H9 (cell line): Measurements from ENCODE around the gene ELK1. TPM values are rescaled to one million over a fixed set of nuclear protein-coding genes. Genes with fewer than 3 reads are reported as not detected.

Experiments used
- DNase-seq: peaks from one replicate; pipeline ENCODE4 v3.0.0-alpha.2; 2017
- H2AFZ ChIP-seq: one replicate; pipeline ENCODE4 v1.6.1; 2013; ENCODE audit warnings: mild to moderate bottlenecking, low read length, control low read depth, moderate library complexity
- H2AK5ac ChIP-seq: 2 replicates; pipeline ENCODE4 v1.6.1; 2013; ENCODE audit warnings: low read length, control low read depth, mixed read lengths; ENCODE audit not compliant: insufficient read length
- H2BK120ac ChIP-seq: one replicate; pipeline ENCODE4 v1.6.1; 2013; ENCODE audit warnings: low read depth, mild to moderate bottlenecking, low read length, control low read depth, inconsistent platforms; ENCODE audit not compliant: poor library complexity, severe bottlenecking
- H2BK12ac ChIP-seq: 2 replicates; pipeline ENCODE4 v1.6.1; 2013; ENCODE audit warnings: low read length, control low read depth, mixed read lengths, low read depth; ENCODE audit not compliant: insufficient read length
- H2BK15ac ChIP-seq: 2 replicates; pipeline ENCODE4 v1.6.1; 2013; ENCODE audit warnings: low read depth, low read length, control low read depth
- H2BK20ac ChIP-seq: one replicate; pipeline ENCODE4 v1.6.1; 2013; ENCODE audit warnings: low read depth, mild to moderate bottlenecking, low read length, control low read depth, inconsistent platforms; ENCODE audit not compliant: poor library complexity, severe bottlenecking
- H2BK5ac ChIP-seq: 2 replicates; pipeline ENCODE4 v1.6.1; 2013; ENCODE audit warnings: low read length, control low read depth, mixed read lengths; ENCODE audit not compliant: insufficient read length
- H3K14ac ChIP-seq: 2 replicates; pipeline ENCODE4 v1.6.1; 2013; ENCODE audit warnings: low read length, control low read depth; ENCODE audit not compliant: insufficient read depth
- H3K18ac ChIP-seq: 2 replicates; pipeline ENCODE4 v1.6.1; 2013; ENCODE audit warnings: low read depth, mild to moderate bottlenecking, mixed read lengths, low read length, control low read depth; ENCODE audit not compliant: insufficient read length
- H3K23ac ChIP-seq: 2 replicates; pipeline ENCODE4 v1.6.1; 2013; ENCODE audit warnings: low read length, control low read depth, mixed read lengths, low read depth; ENCODE audit not compliant: insufficient read length
- H3K23me2 ChIP-seq: 2 replicates; pipeline ENCODE4 v1.6.1; 2013; ENCODE audit warnings: low read depth, mild to moderate bottlenecking, mixed read lengths, low read length, control low read depth; ENCODE audit not compliant: insufficient read length, poor library complexity, severe bottlenecking
- H3K27ac ChIP-seq: 2 replicates; pipeline ENCODE4 v1.5.1; 2013; ENCODE audit warnings: low read length, control low read depth, mixed read lengths, low read depth; ENCODE audit not compliant: insufficient read length
- H3K27me3 ChIP-seq: 2 replicates; pipeline ENCODE4 v1.6.1; 2013; ENCODE audit warnings: low read length, control low read depth, inconsistent platforms; ENCODE audit not compliant: insufficient read depth
- H3K4ac ChIP-seq: 2 replicates; pipeline ENCODE4 v1.6.1; 2013; ENCODE audit warnings: low read depth, mild to moderate bottlenecking, control low read depth, inconsistent platforms, low read length, moderate library complexity
- H3K4me1 ChIP-seq: 2 replicates; pipeline ENCODE4 v1.6.1; 2013; ENCODE audit warnings: low read length, control low read depth, inconsistent platforms; ENCODE audit not compliant: insufficient read depth
- H3K4me2 ChIP-seq: 2 replicates; pipeline ENCODE4 v1.6.1; 2013; ENCODE audit warnings: low read length, control low read depth, mixed read lengths; ENCODE audit not compliant: insufficient read length, insufficient read depth
- H3K56ac ChIP-seq: 2 replicates; pipeline ENCODE4 v1.6.1; 2013; ENCODE audit warnings: low read depth, mild to moderate bottlenecking, mixed read lengths, low read length, control low read depth; ENCODE audit not compliant: insufficient read length
- H3K79me1 ChIP-seq: 2 replicates; pipeline ENCODE4 v1.6.1; 2013; ENCODE audit warnings: low read depth, mild to moderate bottlenecking, moderate library complexity, low read length, control low read depth, inconsistent platforms; ENCODE audit not compliant: insufficient read depth, poor library complexity, severe bottlenecking
- H3K79me2 ChIP-seq: 2 replicates; pipeline ENCODE4 v1.6.1; 2013; ENCODE audit warnings: low read length, control low read depth, inconsistent platforms; ENCODE audit not compliant: insufficient read depth
- H3K9ac ChIP-seq: 2 replicates; pipeline ENCODE4 v1.6.1; 2013; ENCODE audit warnings: low read length, control low read depth, mixed read lengths; ENCODE audit not compliant: insufficient read length; ENCODE audit errors: extremely low read depth
- H3K9me3 ChIP-seq: one replicate; pipeline ENCODE4 v1.6.1; 2013; ENCODE audit warnings: low read depth, low read length, inconsistent platforms; ENCODE audit not compliant: control insufficient read depth
- H3T11ph ChIP-seq: one replicate; pipeline ENCODE4 v1.6.1; 2013; ENCODE audit warnings: mild to moderate bottlenecking, low read length, control low read depth, inconsistent platforms
- H4K20me1 ChIP-seq: one replicate; pipeline ENCODE4 v1.6.1; 2013; ENCODE audit not compliant: control insufficient read depth, insufficient read length, insufficient read depth
- H4K5ac ChIP-seq: 2 replicates; pipeline ENCODE4 v1.6.1; 2013; ENCODE audit warnings: low read depth, mild to moderate bottlenecking, mixed read lengths, low read length, control low read depth; ENCODE audit not compliant: insufficient read length
- H4K8ac ChIP-seq: replicated peaks from 2 replicates; pipeline ENCODE4 v1.6.1; 2013; ENCODE audit warnings: low read length, control low read depth, mixed read lengths, low read depth; ENCODE audit not compliant: insufficient read length
- H4K91ac ChIP-seq: 2 replicates; pipeline ENCODE4 v1.6.1; 2013; ENCODE audit warnings: low read depth, mild to moderate bottlenecking, moderate library complexity, mixed read lengths, low read length, control low read depth; ENCODE audit not compliant: insufficient read length
- H3K27ac Mint-ChIP-seq, 3 experiments: 2 replicates in 2 of 3; 3 replicates in 1 of 3; pipeline ENCODE4 v1.8.0; 2020 to 2021; ENCODE audit warnings: mixed read lengths in 3 of 3, mild to moderate bottlenecking in 1 of 3, moderate library complexity in 1 of 3
- H3K27me3 Mint-ChIP-seq: 2 replicates; pipeline ENCODE4 v1.8.0; 2021; ENCODE audit warnings: low read depth, mild to moderate bottlenecking, moderate library complexity, mixed read lengths
- H3K36me3 Mint-ChIP-seq, 3 experiments: 2 replicates in 2 of 3; 3 replicates in 1 of 3; pipeline ENCODE4 v1.8.0; 2020 to 2021; ENCODE audit warnings: low read depth in 3 of 3, mixed read lengths in 3 of 3; ENCODE audit not compliant: insufficient read depth in 1 of 3
- H3K4me1 Mint-ChIP-seq, 2 experiments: 2 replicates each; pipeline ENCODE4 v1.8.0; 2020; ENCODE audit warnings: mixed read lengths in 2 of 2
- H3K4me3 Mint-ChIP-seq, 2 experiments: 2 replicates in 1 of 2; 3 replicates in 1 of 2; pipeline ENCODE4 v1.8.0; 2020 to 2021; ENCODE audit warnings: mild to moderate bottlenecking in 2 of 2, mixed read lengths in 2 of 2, moderate library complexity in 1 of 2
- H3K9me3 Mint-ChIP-seq, 2 experiments: 2 replicates in 1 of 2; 3 replicates in 1 of 2; pipeline ENCODE4 v1.8.0; 2020; ENCODE audit warnings: mild to moderate bottlenecking in 2 of 2, mixed read lengths in 2 of 2, moderate library complexity in 1 of 2
- WGBS: extraction: QIAGEN DNeasy Blood & Tissue Kit; methylation state at CpG from one replicate; pipeline ENCODE4 v1.1.7; 2013; ENCODE audit warnings: missing lambda C conversion rate, low lambda C conversion rate, mixed read lengths; ENCODE audit not compliant: insufficient read length; ENCODE audit errors: extremely low coverage; 5-methylcytosine and 5-hydroxymethylcytosine counted together
- total RNA-seq: library from RNA; stranded (reverse); gene quantifications from 2 replicates; pipeline ENCODE4 v1.2.1, GENCODE V29; 2021
- TF ChIP-seq, protein P1 (sequence below): fragments of 200-600 bp; sonication (generic); conservative IDR thresholded peaks from 3 replicates; pipeline ENCODE4 v1.8.0; 2021; ENCODE audit warnings: antibody characterized with exemption, mild to moderate bottlenecking

ELK1 gene
- total RNA-seq, 1 experiment from 2014 or later: 49.8 TPM

DNA sequence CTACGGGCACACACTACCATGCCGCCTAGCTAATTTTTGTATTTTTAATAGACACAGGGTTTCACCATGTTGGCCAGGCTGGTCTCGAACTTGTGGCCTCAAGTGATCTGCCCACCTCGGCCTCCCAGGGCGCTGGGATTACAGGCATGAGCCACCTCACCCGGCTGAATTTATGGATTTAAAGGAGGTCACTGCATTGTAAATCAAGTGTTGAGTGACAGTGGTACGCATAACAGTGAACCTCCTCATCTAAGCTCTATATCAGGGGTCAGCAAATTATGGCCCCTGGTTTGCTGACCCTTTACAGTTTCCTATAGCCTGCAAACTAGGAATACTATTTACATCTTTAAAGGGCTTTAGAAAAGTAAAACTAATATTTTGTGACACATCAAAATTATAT is 11.2 kb upstream of the ELK1 start:
- H3K27ac Mint-ChIP-seq: no peak overlapping the region
- peaks cover 8 to 19% (median 12%) of the 10 kb centered on the region in 3 experiments; a peak in 6 of 7 replicates for H3K36me3 Mint-ChIP-seq
- H4K91ac ChIP-seq: no peak overlapping the region
- no peaks in the 10 kb centered on the region for H4K20me1 ChIP-seq
- no peak overlapping the region for H2AK5ac ChIP-seq
- peaks cover 7% of the 10 kb centered on the region for H3K9me3 ChIP-seq
- H3K4ac ChIP-seq: no peak overlapping the region
- DNase-seq: no peak
- no peak overlapping the region for H3K4me2 ChIP-seq
- no peak overlapping the region for H2BK12ac ChIP-seq
- no peak overlapping the region for H3K27ac ChIP-seq
- peaks cover 9% of the 10 kb centered on the region for H3K27me3 Mint-ChIP-seq
- H2AFZ ChIP-seq: no peak overlapping the region
- peaks cover 74 to 78% of the 10 kb centered on the region in 2 experiments for H3K9me3 Mint-ChIP-seq
- H3K4me1 Mint-ChIP-seq: peaks cover 0 to 3% of the 10 kb centered on the region in 2 experiments; a peak in 1 of 4 replicates
- no peaks in the 10 kb centered on the region for H3K79me2 ChIP-seq
- no peak overlapping the region for H3T11ph ChIP-seq
- no peak overlapping the region for H4K5ac ChIP-seq
- H2BK5ac ChIP-seq: no peak overlapping the region
- H3K23ac ChIP-seq: no peak overlapping the region
- H2BK120ac ChIP-seq: no peak overlapping the region
- no peak overlapping the region for H3K4me3 Mint-ChIP-seq
- TF ChIP-seq, protein P1, sequence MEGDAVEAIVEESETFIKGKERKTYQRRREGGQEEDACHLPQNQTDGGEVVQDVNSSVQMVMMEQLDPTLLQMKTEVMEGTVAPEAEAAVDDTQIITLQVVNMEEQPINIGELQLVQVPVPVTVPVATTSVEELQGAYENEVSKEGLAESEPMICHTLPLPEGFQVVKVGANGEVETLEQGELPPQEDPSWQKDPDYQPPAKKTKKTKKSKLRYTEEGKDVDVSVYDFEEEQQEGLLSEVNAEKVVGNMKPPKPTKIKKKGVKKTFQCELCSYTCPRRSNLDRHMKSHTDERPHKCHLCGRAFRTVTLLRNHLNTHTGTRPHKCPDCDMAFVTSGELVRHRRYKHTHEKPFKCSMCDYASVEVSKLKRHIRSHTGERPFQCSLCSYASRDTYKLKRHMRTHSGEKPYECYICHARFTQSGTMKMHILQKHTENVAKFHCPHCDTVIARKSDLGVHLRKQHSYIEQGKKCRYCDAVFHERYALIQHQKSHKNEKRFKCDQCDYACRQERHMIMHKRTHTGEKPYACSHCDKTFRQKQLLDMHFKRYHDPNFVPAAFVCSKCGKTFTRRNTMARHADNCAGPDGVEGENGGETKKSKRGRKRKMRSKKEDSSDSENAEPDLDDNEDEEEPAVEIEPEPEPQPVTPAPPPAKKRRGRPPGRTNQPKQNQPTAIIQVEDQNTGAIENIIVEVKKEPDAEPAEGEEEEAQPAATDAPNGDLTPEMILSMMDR: no peak
- H3K79me1 ChIP-seq: no peaks in the 10 kb centered on the region
- WGBS: no CpG with 5 or more reads among the region's 7 CpGs
- H3K9ac ChIP-seq: no peak overlapping the region
- no peaks in the 10 kb centered on the region for H3K23me2 ChIP-seq
- no peak overlapping the region for H2BK15ac ChIP-seq
- no peak overlapping the region for H3K18ac ChIP-seq
- no peak overlapping the region for H3K14ac ChIP-seq
- no peaks in the 10 kb centered on the region for H3K27me3 ChIP-seq
- H3K4me1 ChIP-seq: no peaks in the 10 kb centered on the region
- no peak overlapping the region for H3K56ac ChIP-seq
- H2BK20ac ChIP-seq: no peak overlapping the region
- H4K8ac ChIP-seq: no peak overlapping the region
